Suppressor macrophage treated with lipopolysaccharide for 1 hour (primary cell): ENCODE measurements around the gene S100A14.
"Not testable (repeated sequence)": the region's sequence is repeated elsewhere in the genome, so short reads cannot be mapped to it uniquely, and the experiment has no call there.

Experiments used
- DNase-seq, 3 donors: peaks; one replicate each; pipeline ENCODE4 v3.0.0-alpha.2; 2020 to 2022

The S100A14 gene

GRCh38 chr1:153585006-153585405 lies 31.1 kb downstream of the S100A14 start:
- DNase-seq = no peak

DNA sequence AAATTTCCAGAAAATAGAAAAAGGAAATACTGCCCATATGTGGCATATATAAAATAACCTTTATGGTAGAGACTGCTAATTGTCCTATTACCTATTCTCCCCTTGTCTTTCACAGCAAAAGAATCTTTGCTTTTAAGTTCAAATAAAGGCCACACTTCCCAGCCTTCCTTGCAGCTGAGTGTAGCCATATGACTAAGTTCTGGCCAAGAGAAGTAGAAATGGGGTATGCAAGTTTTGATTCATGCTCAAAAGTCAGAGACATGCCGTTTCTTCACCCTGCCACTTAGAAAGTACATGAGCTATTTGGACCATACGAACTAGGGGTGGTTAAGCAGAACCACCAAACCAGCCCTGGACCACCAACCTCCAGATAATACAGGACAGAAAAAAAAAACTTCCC lies 32.1 kb downstream of the S100A14 start:
- no peak for DNase-seq

DNA sequence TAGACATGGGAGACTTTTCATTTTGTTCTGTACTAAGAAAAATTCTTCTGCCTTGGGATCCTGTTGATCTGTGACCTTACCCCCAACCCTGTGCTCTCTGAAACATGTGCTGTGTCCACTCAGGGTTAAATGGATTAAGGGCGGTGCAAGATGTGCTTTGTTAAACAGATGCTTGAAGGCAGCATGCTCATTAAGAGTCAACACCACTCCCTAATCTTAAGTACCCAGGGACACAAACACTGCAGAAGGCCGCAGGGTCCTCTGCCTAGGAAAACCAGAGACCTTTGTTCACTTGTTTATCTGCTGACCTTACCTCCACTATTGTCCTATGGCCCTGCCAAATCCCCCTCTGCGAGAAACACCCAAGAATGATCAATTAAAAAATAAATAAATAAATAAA lies 32.6 kb downstream of the S100A14 start:
- DNase-seq = not testable (repeated sequence)

- DNase-seq = not testable (repeated sequence)
Observed at GRCh38 chr1:153582836-153583235, 33.3 kb downstream of the S100A14 start.

DNA sequence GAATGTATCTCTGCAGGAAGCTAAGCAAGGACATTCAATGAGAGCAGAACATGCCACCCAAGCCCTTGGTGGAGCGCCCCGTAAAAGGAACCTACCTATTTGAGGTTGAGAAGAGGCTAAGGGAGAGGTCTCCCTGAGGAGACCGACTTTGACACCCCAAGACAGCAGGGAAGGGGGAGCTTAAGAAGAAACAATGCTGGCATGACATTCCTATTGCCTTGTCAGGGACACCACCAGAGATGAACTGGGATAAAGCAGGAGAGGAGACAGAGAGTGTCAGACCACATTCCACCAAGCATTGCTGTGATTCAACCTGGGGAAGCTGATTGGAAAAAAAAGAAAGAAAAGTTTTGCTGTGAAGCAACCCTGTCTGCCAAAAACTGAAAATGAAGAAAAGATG lies 37.2 kb downstream of the S100A14 start:
- no peak for DNase-seq

GRCh38 chr1:153578490-153578889 lies 37.6 kb downstream of the S100A14 start:
- no peak for DNase-seq

- no peak for DNase-seq
Observed at GRCh38 chr1:153577624-153578051, 38.5 kb downstream of the S100A14 start.

DNA sequence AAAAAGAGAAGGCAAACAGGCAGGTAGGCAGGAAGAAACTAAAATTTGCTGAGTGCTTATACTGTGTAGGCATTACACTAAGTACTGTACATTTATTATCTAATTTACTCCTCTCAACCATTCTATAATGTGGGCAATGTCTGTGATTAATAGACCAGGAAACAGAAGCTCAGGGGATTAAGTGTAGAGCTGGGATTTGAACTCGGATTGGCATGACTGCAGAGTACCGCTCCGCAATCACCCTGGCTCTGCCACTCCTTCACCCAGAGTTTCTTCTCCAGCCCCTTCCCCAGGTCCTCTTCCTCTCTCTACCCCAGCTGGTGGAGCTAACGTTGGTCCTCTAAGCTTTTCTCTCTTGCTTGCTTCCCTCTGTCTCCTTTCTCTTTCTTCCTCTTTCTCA lies 39.0 kb downstream of the S100A14 start:
- DNase-seq = no peak

- DNase-seq = not testable (repeated sequence)
Observed at GRCh38 chr1:153575497-153575896, 40.6 kb downstream of the S100A14 start.

DNA sequence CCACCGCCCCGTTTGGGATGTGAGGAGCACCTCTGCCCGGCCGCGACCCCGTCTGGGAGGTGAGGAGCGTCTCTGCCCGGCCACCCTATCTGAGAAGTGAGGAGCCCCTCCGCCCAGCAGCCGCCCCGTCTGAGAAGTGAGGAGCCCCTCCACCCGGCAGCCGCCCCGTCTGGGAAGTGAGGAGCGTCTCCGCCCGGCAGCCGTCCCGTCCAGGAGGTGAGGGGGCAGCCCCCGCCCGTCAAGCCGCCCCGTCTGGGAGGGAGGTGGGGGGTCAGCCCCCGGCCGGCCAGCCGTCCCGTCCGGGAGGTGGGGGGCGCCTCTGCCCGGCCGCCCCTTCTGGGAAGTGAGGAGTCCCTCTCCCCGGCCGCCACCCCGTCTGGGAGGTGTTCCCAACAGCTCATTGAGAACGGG lies 41.0 kb downstream of the S100A14 start:
- DNase-seq = not testable (repeated sequence)

DNA sequence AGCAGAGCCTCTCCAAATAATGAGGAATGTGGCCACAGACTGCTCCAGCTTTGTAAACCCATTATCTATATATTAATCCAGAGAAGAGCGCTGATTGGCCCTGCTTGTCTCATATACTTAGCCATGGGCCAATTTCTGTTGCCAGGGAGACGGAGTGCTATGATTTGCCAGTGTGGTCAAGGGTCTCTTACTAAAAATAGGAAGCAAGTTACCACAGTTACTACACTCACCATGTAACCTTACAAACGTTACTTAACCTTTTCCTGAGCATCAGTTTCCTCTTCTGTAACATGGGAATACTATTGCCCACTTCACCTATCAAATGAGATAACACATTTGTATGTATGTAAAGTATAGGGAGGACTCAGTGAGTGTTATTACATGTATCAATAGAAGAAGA lies 42.8 kb downstream of the S100A14 start:
- peak; percentile 24 to 65 (median 44) for DNase-seq

DNA sequence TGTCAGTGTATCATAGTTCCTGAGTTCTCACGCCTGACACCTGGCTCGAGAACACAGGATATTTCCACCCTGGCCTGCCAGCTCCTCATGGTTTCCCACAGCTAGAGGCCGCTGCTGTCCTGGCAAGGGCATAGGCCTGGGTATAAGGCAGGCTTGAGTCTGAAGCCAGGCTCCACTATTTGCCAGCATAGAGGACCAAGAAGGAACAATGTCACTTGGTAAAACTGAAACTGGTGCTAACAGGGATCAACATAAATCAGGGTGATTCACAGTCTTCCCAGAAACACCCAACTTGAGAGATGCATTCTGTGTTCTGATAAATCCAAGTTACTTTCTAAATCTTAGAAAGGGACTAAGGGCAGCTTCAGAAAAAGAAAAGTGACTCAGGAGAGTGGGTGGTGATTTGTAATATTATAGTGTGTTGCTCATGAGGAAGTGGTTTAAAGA lies 43.5 kb downstream of the S100A14 start:
- peak; percentile 83 to 98 (median 94) for DNase-seq

GRCh38 chr1:153571706-153572105 lies 44.4 kb downstream of the S100A14 start:
- no peak for DNase-seq

DNA sequence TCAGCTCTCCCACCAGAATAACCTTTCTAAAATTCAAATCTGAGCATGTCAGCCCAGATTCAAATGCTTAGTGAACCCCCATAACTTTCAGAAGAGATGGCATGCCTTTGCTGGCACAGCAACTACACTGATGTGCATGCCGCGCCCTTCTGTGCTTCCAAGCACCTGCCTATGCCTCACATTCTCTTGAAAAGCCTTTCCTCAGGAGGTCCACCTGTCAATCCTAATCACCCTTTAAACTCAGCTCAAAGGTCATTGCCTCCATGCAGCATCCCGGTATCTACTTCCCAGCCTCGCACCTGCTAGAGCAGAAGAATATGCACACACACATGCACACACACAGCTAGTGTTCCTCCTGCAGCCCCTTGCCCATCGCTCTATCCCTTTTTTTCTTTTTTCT lies 45.3 kb downstream of the S100A14 start:
- DNase-seq = no peak

GRCh38 chr1:153569465-153569864 lies 46.7 kb downstream of the S100A14 start:
- no peak for DNase-seq

GRCh38 chr1:153568367-153569099 lies 47.6 kb downstream of the S100A14 start:
- DNase-seq = peak; percentile 81 to 91 (median 90)

GRCh38 chr1:153567621-153568366 lies 48.3 kb downstream of the S100A14 start:
- peak in 1 of 3 donors; percentile 10 for DNase-seq

DNA sequence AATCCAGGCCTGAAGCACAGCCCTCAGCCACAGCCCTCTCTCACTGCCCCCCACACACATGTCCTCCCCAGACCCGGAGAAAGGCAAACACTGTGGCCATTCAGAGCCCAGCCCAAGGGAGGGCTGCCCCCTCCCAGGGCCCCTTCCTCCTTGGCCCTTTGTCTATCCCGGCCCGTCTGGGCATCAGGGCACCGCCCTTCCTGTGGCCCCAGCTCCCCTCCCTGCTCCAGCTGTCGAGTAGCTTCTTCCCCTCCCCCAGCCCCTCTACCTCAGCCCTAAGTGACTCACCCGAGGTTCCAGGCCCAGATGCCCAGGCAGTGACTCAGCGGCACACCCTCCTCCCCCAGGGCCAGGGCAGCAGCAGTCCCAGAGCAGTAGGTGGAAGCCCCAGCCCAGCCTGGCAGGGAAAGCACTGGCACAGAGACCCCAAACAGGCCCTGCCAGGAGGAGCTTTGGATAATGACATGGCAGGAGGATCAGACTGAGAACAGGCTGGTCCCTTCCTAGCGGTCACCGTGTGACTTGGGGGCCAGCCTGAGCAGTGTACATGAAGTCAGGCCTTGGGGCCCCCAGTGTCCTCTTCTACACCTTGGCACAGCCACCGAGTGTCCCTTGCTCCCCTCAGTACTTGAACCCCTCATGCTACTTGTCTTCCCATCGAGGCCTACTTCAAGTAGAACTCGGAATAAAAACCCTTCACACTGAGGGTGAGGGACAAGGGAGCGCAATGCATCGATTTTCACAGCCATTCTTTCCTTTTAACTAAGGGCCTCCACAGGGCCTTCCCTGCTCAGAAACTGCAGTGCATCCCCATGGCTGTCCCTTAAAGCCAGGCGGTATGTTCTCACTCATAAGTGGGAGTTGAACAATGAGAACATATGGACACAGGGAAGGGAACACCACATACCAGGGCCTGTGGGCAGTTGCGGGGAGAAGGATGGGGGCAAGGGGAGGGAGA lies 49.4 kb downstream of the S100A14 start:
- DNase-seq = peak; percentile 96 to 97 (median 97)

- peak; percentile 85 to 90 (median 90) for DNase-seq
Observed at GRCh38 chr1:153565529-153566374, 50.4 kb downstream of the S100A14 start, which contains the start of gene S100A2. Gene S100A2, minus strand, starts transcription at chr1:153565844. Its CDS starts 1,967 bp downstream, at chr1:153563877.
